ENCODE data around the gene CA5B.
"Not testable (repeated sequence)": the region's sequence is repeated elsewhere in the genome, so short reads cannot be mapped to it uniquely, and the experiment has no call there.

The CA5B gene, protein sequence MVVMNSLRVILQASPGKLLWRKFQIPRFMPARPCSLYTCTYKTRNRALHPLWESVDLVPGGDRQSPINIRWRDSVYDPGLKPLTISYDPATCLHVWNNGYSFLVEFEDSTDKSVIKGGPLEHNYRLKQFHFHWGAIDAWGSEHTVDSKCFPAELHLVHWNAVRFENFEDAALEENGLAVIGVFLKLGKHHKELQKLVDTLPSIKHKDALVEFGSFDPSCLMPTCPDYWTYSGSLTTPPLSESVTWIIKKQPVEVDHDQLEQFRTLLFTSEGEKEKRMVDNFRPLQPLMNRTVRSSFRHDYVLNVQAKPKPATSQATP

GRCh38 chrX:15737959-15738902 lies at the start of gene CA5B:
Gene CA5B (plus strand): TSS chrX:15738270. CDS start chrX:15750024, 11,754 bp downstream.
- Histone ChIP-seq H3K4me3 (ENCODE audit: low read depth in 1 of 5, low read length in 5 of 5) (peak within 1 kb of the TSS; percentile 66 to 76 (median 68)), H3K9ac (ENCODE audit: low read length in 5 of 5) (peak within 1 kb of the TSS in 4 of 5 donors; percentile 2 to 35 (median 19)), H3K27ac (ENCODE audit: low read depth, low read length) (no peak within 1 kb of the TSS)

GRCh38 chrX:15694941-15695451 lies 43.1 kb upstream of the CA5B start:
- H3K4me3 ChIP-seq (ENCODE audit: low read depth in 1 of 5, low read length in 5 of 5), result no peak overlapping the region
- peaks cover 13 to 52% (median 21%) of the 10 kb centered on the region in 5 donors for H3K36me3 ChIP-seq (ENCODE audit: control insufficient read depth in 5 of 5, insufficient read depth in 5 of 5, low read length in 5 of 5)
- no peaks in the 10 kb centered on the region for H3K4me1 ChIP-seq (ENCODE audit: control insufficient read depth in 5 of 5, insufficient read depth in 5 of 5, low read length in 5 of 5)
- H3K27ac ChIP-seq (ENCODE audit: low read depth, low read length), result no peak overlapping the region
- no peaks in the 10 kb centered on the region for H3K9me3 ChIP-seq (ENCODE audit: control insufficient read depth in 5 of 5, low read length in 5 of 5)
- no peaks in the 10 kb centered on the region for H3K27me3 ChIP-seq (ENCODE audit: control insufficient read depth in 5 of 5, insufficient read depth in 4 of 5, low read length in 5 of 5)
- no peak overlapping the region for H3K9ac ChIP-seq (ENCODE audit: low read length in 5 of 5)

More at GRCh38 chrX:15737959-15738902, at the start of gene CA5B:
- Histone ChIP-seq H3K9me3 (ENCODE audit: control insufficient read depth in 5 of 5, low read length in 5 of 5) (no peaks in the 10 kb centered on the region), H3K4me1 (ENCODE audit: control insufficient read depth in 5 of 5, insufficient read depth in 5 of 5, low read length in 5 of 5) (peaks cover 0 to 25% (median 22%) of the 10 kb centered on the region in 5 donors), H3K36me3 (ENCODE audit: control insufficient read depth in 5 of 5, insufficient read depth in 5 of 5, low read length in 5 of 5) (peaks cover 0 to 3% (median 0%) of the 10 kb centered on the region in 5 donors), H3K27me3 (ENCODE audit: control insufficient read depth in 5 of 5, insufficient read depth in 4 of 5, low read length in 5 of 5) (peaks cover 0 to 6% (median 3%) of the 10 kb centered on the region in 5 donors)

GRCh38 chrX:15696516-15696915 lies 41.6 kb upstream of the CA5B start:
- no peaks in the 10 kb centered on the region for H3K4me1 ChIP-seq (ENCODE audit: control insufficient read depth in 5 of 5, insufficient read depth in 5 of 5, low read length in 5 of 5)

GRCh38 chrX:15702488-15703371 lies 35.3 kb upstream of the CA5B start:
- H3K27me3 ChIP-seq (ENCODE audit: control insufficient read depth in 5 of 5, insufficient read depth in 4 of 5, low read length in 5 of 5), result peaks cover 0 to 2% (median 0%) of the 10 kb centered on the region in 5 donors
- no peaks in the 10 kb centered on the region for H3K9me3 ChIP-seq (ENCODE audit: control insufficient read depth in 5 of 5, low read length in 5 of 5)
- peaks cover 4 to 15% (median 8%) of the 10 kb centered on the region in 5 donors for H3K36me3 ChIP-seq (ENCODE audit: control insufficient read depth in 5 of 5, insufficient read depth in 5 of 5, low read length in 5 of 5)
- H3K4me3 ChIP-seq (ENCODE audit: low read depth in 1 of 5, low read length in 5 of 5), result no peak overlapping the region
- no peak overlapping the region for H3K9ac ChIP-seq (ENCODE audit: low read length in 5 of 5)
- H3K27ac ChIP-seq (ENCODE audit: low read depth, low read length), result no peak overlapping the region
- H3K4me1 ChIP-seq (ENCODE audit: control insufficient read depth in 5 of 5, insufficient read depth in 5 of 5, low read length in 5 of 5), result no peaks in the 10 kb centered on the region

More at GRCh38 chrX:15696516-15696915, 41.6 kb upstream of the CA5B start:
- Histone ChIP-seq H3K9me3 (ENCODE audit: control insufficient read depth in 5 of 5, low read length in 5 of 5) (no peaks in the 10 kb centered on the region), H3K4me3 (ENCODE audit: low read depth in 1 of 5, low read length in 5 of 5) (no peak overlapping the region), H3K27me3 (ENCODE audit: control insufficient read depth in 5 of 5, insufficient read depth in 4 of 5, low read length in 5 of 5) (no peaks in the 10 kb centered on the region), H3K27ac (ENCODE audit: low read depth, low read length) (no peak overlapping the region), H3K36me3 (ENCODE audit: control insufficient read depth in 5 of 5, insufficient read depth in 5 of 5, low read length in 5 of 5) (peaks cover 7 to 46% (median 16%) of the 10 kb centered on the region in 5 donors), H3K9ac (ENCODE audit: low read length in 5 of 5) (no peak overlapping the region)

- not testable (repeated sequence) for H3K9ac ChIP-seq (ENCODE audit: low read length in 5 of 5); H3K27me3 ChIP-seq (ENCODE audit: control insufficient read depth in 5 of 5, insufficient read depth in 4 of 5, low read length in 5 of 5)
Observed at GRCh38 chrX:15703809-15704208, 34.3 kb upstream of the CA5B start.

DNA sequence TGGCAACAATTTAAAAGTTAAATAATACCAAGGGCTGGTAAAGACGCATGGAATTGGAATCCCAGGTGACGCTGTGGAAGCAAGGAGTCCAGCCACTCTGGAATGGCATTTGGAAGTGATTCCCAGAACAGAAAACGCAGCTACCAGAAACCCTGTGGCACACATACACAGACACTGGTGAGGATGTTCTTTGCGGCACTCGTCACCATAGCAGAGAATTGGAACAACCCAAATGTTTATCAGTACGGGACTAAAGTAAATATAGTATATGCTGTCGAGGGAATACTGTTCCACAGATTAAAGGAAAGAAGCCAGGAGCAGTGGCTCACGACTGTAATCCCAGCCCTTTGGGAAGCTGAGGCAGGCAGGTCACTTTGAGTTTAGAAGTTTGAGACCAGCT lies 33.8 kb upstream of the CA5B start:
- H3K36me3 ChIP-seq (ENCODE audit: control insufficient read depth in 5 of 5, insufficient read depth in 5 of 5, low read length in 5 of 5), result peaks cover 4 to 15% (median 7%) of the 10 kb centered on the region in 5 donors
- not testable (repeated sequence) for H3K27ac ChIP-seq (ENCODE audit: low read depth, low read length); H3K27me3 ChIP-seq (ENCODE audit: control insufficient read depth in 5 of 5, insufficient read depth in 4 of 5, low read length in 5 of 5)

More at GRCh38 chrX:15703809-15704208, 34.3 kb upstream of the CA5B start:
- peaks cover 4 to 15% (median 7%) of the 10 kb centered on the region in 5 donors for H3K36me3 ChIP-seq (ENCODE audit: control insufficient read depth in 5 of 5, insufficient read depth in 5 of 5, low read length in 5 of 5)
- H3K4me1 ChIP-seq (ENCODE audit: control insufficient read depth in 5 of 5, insufficient read depth in 5 of 5, low read length in 5 of 5); H3K9me3 ChIP-seq (ENCODE audit: control insufficient read depth in 5 of 5, low read length in 5 of 5); H3K27ac ChIP-seq (ENCODE audit: low read depth, low read length); H3K4me3 ChIP-seq (ENCODE audit: low read depth in 1 of 5, low read length in 5 of 5): not testable (repeated sequence)

GRCh38 chrX:15714529-15714928 lies 23.5 kb upstream of the CA5B start:
- Histone ChIP-seq H3K36me3 (ENCODE audit: control insufficient read depth in 5 of 5, insufficient read depth in 5 of 5, low read length in 5 of 5) (peaks cover 0 to 3% (median 0%) of the 10 kb centered on the region in 5 donors), H3K27ac (ENCODE audit: low read depth, low read length) (no peak overlapping the region), H3K27me3 (ENCODE audit: control insufficient read depth in 5 of 5, insufficient read depth in 4 of 5, low read length in 5 of 5) (peaks cover 0 to 3% (median 0%) of the 10 kb centered on the region in 5 donors), H3K4me3 (ENCODE audit: low read depth in 1 of 5, low read length in 5 of 5) (no peak overlapping the region), H3K9ac (ENCODE audit: low read length in 5 of 5) (no peak overlapping the region), H3K9me3 (ENCODE audit: control insufficient read depth in 5 of 5, low read length in 5 of 5) (no peaks in the 10 kb centered on the region), H3K4me1 (ENCODE audit: control insufficient read depth in 5 of 5, insufficient read depth in 5 of 5, low read length in 5 of 5) (no peaks in the 10 kb centered on the region)

More for the DNA sequence above, 33.8 kb upstream of the CA5B start:
- H3K9ac ChIP-seq (ENCODE audit: low read length in 5 of 5); H3K4me3 ChIP-seq (ENCODE audit: low read depth in 1 of 5, low read length in 5 of 5); H3K4me1 ChIP-seq (ENCODE audit: control insufficient read depth in 5 of 5, insufficient read depth in 5 of 5, low read length in 5 of 5); H3K9me3 ChIP-seq (ENCODE audit: control insufficient read depth in 5 of 5, low read length in 5 of 5): not testable (repeated sequence)

DNA sequence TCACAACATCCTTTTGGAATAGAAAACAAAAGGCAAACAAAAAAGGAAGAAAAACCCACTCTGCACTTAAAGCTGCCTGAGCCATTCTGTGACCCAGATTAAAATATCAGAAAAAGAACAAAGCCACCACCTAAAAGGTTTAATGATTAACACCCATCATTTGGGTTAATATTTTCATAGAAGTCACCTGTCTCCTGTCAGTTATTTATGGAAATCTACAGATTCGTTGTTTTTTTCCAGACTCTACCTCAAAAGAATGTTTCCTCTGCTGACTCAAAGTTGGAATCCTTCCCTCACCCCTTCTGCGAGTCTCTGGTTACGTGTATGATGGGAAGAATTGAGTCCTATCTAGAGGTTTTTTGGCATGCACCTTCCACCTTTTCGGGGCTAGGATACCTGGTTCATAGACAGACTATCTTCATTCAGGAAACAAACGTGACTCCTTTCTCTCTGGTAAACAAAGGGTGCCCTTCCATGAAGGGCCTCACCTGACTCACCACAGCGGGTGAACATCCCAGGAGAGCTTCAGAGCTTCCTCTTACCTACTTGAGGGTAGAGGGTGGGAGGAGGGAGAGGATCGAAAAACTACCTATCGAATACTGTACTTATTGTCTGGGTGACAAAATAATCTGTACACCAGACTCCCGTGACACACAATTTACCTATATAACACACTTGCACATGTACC lies 19.6 kb upstream of the CA5B start:
- no peak overlapping the region for H3K4me3 ChIP-seq (ENCODE audit: low read depth in 1 of 5, low read length in 5 of 5)
- H3K4me1 ChIP-seq (ENCODE audit: control insufficient read depth in 5 of 5, insufficient read depth in 5 of 5, low read length in 5 of 5), result no peaks in the 10 kb centered on the region
- H3K27me3 ChIP-seq (ENCODE audit: control insufficient read depth in 5 of 5, insufficient read depth in 4 of 5, low read length in 5 of 5), result peaks cover 0 to 2% (median 0%) of the 10 kb centered on the region in 5 donors
- H3K9me3 ChIP-seq (ENCODE audit: control insufficient read depth in 5 of 5, low read length in 5 of 5), result no peaks in the 10 kb centered on the region
- H3K27ac ChIP-seq (ENCODE audit: low read depth, low read length), result no peak overlapping the region
- H3K36me3 ChIP-seq (ENCODE audit: control insufficient read depth in 5 of 5, insufficient read depth in 5 of 5, low read length in 5 of 5), result peaks cover 0 to 3% (median 0%) of the 10 kb centered on the region in 5 donors
- no peak overlapping the region for H3K9ac ChIP-seq (ENCODE audit: low read length in 5 of 5)

Measured in subcutaneous abdominal adipose tissue (tissue), 5 donors.